Activated T-cell treated with anti-CD3 and anti-CD28 coated beads, Interleukin-2, amount 50 U/mL, for 4 hours (primary cell): Measurements from ENCODE around the gene KCNT2. TPM values are rescaled to one million over a fixed set of nuclear protein-coding genes. Genes with fewer than 3 reads are reported as not detected.
"Not testable (repeated sequence)": the region's sequence is repeated elsewhere in the genome, so short reads cannot be mapped to it uniquely, and the experiment has no call there.

Experiments used
- ATAC-seq, 2 donors: fragments of 200-7000 bp; cut with Tn5 transposase; one replicate each; pipeline ENCODE4 v1.10.0; 2021
- DNase-seq: peaks from one replicate; pipeline ENCODE4 v3.0.0-alpha.2; 2020
- H3K27me3 Mint-ChIP-seq: one replicate; pipeline ENCODE4 v1.8.0; 2021; ENCODE audit warnings: low read depth, mixed read lengths
- H3K36me3 Mint-ChIP-seq: one replicate; pipeline ENCODE4 v1.8.0; 2022; ENCODE audit warnings: mixed read lengths; ENCODE audit not compliant: insufficient read depth
- H3K4me1 Mint-ChIP-seq: one replicate; pipeline ENCODE4 v1.8.0; 2021; ENCODE audit warnings: low read depth, mixed read lengths
- H3K4me3 Mint-ChIP-seq: one replicate; pipeline ENCODE4 v1.8.0; 2021; ENCODE audit warnings: mild to moderate bottlenecking, moderate library complexity, mixed read lengths
- H3K9me3 Mint-ChIP-seq: one replicate; pipeline ENCODE4 v1.8.0; 2021; ENCODE audit warnings: mixed read lengths
- total RNA-seq, 3 donors: library from RNA; stranded (reverse); gene quantifications; one replicate each; pipeline ENCODE4 v1.2.1, GENCODE V29; 2021

Gene KCNT2
- total RNA-seq, 3 donors from 2014 or later = not detected

DNA sequence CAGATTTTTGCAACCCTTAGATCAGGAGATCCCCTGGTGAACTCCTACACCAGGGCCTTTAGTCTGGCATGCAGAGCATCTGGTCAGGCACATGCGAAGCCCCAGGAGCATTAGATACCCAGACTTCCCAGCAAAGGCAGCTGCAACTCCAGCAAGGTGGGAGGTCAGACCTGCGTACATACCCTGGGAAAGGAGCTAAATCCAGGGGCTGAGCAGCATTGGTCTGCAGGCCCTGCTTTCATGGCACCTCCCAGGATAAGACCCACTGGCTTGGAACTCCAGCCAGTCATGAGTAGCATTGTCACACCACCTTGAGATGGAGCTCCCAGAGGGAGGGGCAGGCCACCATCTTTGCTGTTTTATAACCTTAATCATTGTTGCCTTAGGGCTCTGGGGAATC, 92.3 kb downstream of the KCNT2 start:
- no peaks in the 10 kb centered on the region for H3K36me3 Mint-ChIP-seq
- no peaks in the 10 kb centered on the region for H3K9me3 Mint-ChIP-seq
- H3K4me3 Mint-ChIP-seq = no peak overlapping the region
- H3K4me1 Mint-ChIP-seq = no peaks in the 10 kb centered on the region
- no peak for DNase-seq
- H3K27me3 Mint-ChIP-seq = no peaks in the 10 kb centered on the region
- ATAC-seq = no peak

DNA sequence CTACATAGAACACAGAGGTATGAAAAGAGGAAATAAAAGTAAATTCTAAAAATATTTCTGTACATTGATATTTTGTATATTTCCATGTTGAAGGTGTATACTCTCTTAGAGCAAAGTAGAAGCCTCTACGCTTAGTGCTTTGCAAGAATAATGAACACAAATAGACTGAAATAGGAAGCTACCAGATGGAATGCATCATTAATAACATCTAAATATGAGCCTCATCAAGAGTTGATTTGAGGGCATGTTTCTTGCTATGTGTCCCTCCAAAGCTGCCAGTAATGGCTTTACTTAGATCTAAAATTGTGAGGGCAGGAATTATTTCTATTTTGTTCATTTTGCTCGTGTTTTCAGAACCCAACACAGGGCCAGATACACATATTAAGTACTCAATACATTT, 94.4 kb downstream of the KCNT2 start:
- Mint-ChIP-seq H3K4me1 (no peaks in the 10 kb centered on the region), H3K27me3 (no peaks in the 10 kb centered on the region)
- no peak for ATAC-seq

DNA sequence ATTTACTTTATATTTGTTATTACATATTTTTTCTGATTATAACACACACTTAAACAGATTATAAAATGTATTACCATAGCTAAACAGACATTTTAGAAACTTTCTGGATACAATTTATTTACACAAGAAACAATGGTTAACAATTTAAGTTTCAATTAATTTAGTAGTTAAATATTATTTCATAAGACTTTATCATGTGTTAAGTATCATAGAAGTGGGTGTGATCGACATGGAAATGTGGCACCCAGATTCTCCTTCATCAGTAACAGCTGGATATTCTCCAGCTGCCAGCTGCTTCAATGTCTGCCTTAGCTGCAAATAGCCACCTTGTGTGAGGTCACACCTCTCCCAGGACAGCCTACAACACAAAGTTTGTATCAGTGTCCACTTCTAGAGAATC, 97.8 kb downstream of the KCNT2 start:
- ATAC-seq (no peak), DNase-seq (no peak)
- no peaks in the 10 kb centered on the region for H3K4me1 Mint-ChIP-seq
- no peaks in the 10 kb centered on the region for H3K27me3 Mint-ChIP-seq
- no peaks in the 10 kb centered on the region for H3K9me3 Mint-ChIP-seq
- no peak overlapping the region for H3K4me3 Mint-ChIP-seq
- H3K36me3 Mint-ChIP-seq = no peaks in the 10 kb centered on the region

More for the DNA sequence above, 94.4 kb downstream of the KCNT2 start:
- Mint-ChIP-seq H3K9me3 (no peaks in the 10 kb centered on the region), H3K36me3 (no peaks in the 10 kb centered on the region), H3K4me3 (no peak overlapping the region)
- DNase-seq = no peak

DNA sequence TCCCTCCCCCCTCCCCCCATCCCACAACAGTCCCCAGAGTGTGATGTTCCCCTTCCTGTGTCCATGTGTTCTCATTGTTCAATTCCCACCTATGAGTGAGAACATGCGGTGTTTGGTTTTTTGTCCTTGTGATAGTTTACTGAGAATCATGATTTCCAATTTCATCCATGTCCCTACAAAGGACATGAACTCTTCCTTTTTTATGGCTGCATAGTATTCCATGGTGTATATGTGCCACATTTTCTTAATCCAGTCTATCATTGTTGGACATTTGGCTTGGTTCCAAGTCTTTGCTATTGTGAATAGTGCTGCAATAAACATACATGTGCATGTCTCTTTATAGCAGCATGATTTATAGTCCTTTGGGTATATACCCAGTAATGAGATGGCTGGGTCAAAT, 104.0 kb downstream of the KCNT2 start:
- not testable (repeated sequence) for DNase-seq, ATAC-seq, H3K9me3 Mint-ChIP-seq, H3K36me3 Mint-ChIP-seq, H3K4me3 Mint-ChIP-seq, H3K4me1 Mint-ChIP-seq, H3K27me3 Mint-ChIP-seq

GRCh38 chr1:196502437-196502836, 105.8 kb downstream of the KCNT2 start:
- peaks cover 3% of the 10 kb centered on the region for H3K9me3 Mint-ChIP-seq
- no peak for DNase-seq

GRCh38 chr1:196501760-196502428, 106.3 kb downstream of the KCNT2 start:
- H3K4me3 Mint-ChIP-seq = no peak overlapping the region
- ATAC-seq (no peak), DNase-seq (no peak)
- H3K9me3 Mint-ChIP-seq = peaks cover 3% of the 10 kb centered on the region
- no peaks in the 10 kb centered on the region for H3K36me3 Mint-ChIP-seq
- no peaks in the 10 kb centered on the region for H3K27me3 Mint-ChIP-seq
- H3K4me1 Mint-ChIP-seq = no peaks in the 10 kb centered on the region

More at GRCh38 chr1:196502437-196502836, 105.8 kb downstream of the KCNT2 start:
- Mint-ChIP-seq H3K27me3 (no peaks in the 10 kb centered on the region), H3K4me1 (no peaks in the 10 kb centered on the region), H3K4me3 (no peak overlapping the region), H3K36me3 (no peaks in the 10 kb centered on the region)
- no peak for ATAC-seq

DNA sequence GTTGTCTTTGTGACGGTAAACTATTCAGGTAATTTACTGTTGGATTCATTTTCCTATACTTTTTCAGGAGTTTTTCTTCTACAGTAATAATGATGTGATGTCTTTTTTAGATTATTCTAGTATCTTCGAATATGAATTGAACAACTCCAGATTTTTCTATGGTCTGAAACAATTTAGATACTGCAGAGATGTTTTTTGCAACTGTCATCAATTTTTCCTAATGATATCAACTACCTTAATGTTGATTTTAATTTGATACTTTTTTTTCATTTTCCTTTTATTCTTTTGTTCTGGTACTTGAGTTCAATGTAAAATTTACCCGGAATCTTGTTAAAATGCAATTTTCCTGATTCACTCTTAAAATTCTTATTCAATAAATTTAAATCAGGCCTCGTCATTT, 110.4 kb downstream of the KCNT2 start:
- ATAC-seq (no peak), DNase-seq (no peak)
- no peaks in the 10 kb centered on the region for H3K27me3 Mint-ChIP-seq
- no peaks in the 10 kb centered on the region for H3K4me1 Mint-ChIP-seq
- no peaks in the 10 kb centered on the region for H3K9me3 Mint-ChIP-seq
- H3K36me3 Mint-ChIP-seq = no peaks in the 10 kb centered on the region
- H3K4me3 Mint-ChIP-seq = no peak overlapping the region

GRCh38 chr1:196494766-196495165, 113.5 kb downstream of the KCNT2 start:
- no peak for ATAC-seq
- DNase-seq = no peak
- Mint-ChIP-seq H3K27me3 (no peaks in the 10 kb centered on the region), H3K9me3 (no peaks in the 10 kb centered on the region), H3K4me1 (no peaks in the 10 kb centered on the region), H3K36me3 (no peaks in the 10 kb centered on the region), H3K4me3 (no peak overlapping the region)

DNA sequence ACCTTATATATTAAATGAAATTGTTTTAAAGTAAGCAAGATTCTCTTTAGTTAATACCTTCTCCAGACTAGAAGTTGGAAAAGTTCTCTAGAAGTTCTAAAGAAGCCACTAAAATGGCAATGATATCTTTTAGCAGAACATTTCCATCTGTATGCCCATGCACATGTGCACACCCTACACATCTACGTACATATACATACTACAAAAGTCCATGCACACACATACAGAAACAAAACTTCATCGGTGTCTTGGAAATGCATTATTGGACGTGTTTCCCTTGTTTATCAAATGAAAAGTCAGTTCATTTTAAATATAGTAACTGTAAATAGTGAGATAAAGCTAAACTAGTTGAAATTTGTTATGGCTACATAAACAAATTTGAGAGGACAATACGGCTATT, 114.4 kb downstream of the KCNT2 start:
- Mint-ChIP-seq H3K4me1 (no peaks in the 10 kb centered on the region), H3K9me3 (no peaks in the 10 kb centered on the region), H3K27me3 (no peaks in the 10 kb centered on the region), H3K4me3 (no peak overlapping the region), H3K36me3 (no peaks in the 10 kb centered on the region)
- no peak for DNase-seq
- ATAC-seq = no peak

GRCh38 chr1:196488579-196488978, 119.7 kb downstream of the KCNT2 start:
- no peaks in the 10 kb centered on the region for H3K27me3 Mint-ChIP-seq
- no peaks in the 10 kb centered on the region for H3K9me3 Mint-ChIP-seq
- no peak for DNase-seq
- ATAC-seq = no peak
- H3K4me3 Mint-ChIP-seq = no peak overlapping the region
- H3K36me3 Mint-ChIP-seq = no peaks in the 10 kb centered on the region
- no peaks in the 10 kb centered on the region for H3K4me1 Mint-ChIP-seq

DNA sequence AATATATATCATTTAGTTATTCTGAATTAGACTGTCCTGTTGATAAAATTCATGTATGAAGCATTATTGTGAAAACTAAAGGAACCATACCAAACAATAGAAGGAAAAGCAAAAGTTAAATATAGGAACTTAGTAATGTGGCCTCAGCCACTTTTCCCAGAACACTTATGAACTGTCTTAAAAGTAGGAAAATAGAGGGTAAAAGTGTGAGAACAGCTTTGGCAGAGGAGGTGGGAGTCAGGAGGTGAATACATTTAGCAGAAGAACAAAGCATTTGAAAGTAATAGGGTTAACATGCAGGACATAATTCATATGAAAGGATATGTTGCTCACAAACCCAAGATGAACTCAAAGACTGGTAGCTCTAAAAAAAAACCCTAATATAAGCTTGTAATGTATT, 121.9 kb downstream of the KCNT2 start:
- Mint-ChIP-seq H3K9me3 (peaks cover 5% of the 10 kb centered on the region), H3K27me3 (no peaks in the 10 kb centered on the region), H3K4me1 (no peaks in the 10 kb centered on the region), H3K36me3 (no peaks in the 10 kb centered on the region), H3K4me3 (no peak overlapping the region)
- ATAC-seq = no peak
- DNase-seq = no peak

- no peaks in the 10 kb centered on the region for H3K27me3 Mint-ChIP-seq
- no peak overlapping the region for H3K4me3 Mint-ChIP-seq
Measured at GRCh38 chr1:196481616-196482015, 126.6 kb downstream of the KCNT2 start.

GRCh38 chr1:196477262-196477661, 131.0 kb downstream of the KCNT2 start:
- Mint-ChIP-seq H3K9me3 (no peaks in the 10 kb centered on the region), H3K4me3 (no peak overlapping the region), H3K36me3 (no peaks in the 10 kb centered on the region), H3K27me3 (no peaks in the 10 kb centered on the region), H3K4me1 (no peaks in the 10 kb centered on the region)
- no peak for DNase-seq
- no peak for ATAC-seq

More at GRCh38 chr1:196481616-196482015, 126.6 kb downstream of the KCNT2 start:
- H3K36me3 Mint-ChIP-seq = no peaks in the 10 kb centered on the region
- DNase-seq (no peak), ATAC-seq (no peak)
- peaks cover 5% of the 10 kb centered on the region for H3K9me3 Mint-ChIP-seq
- no peaks in the 10 kb centered on the region for H3K4me1 Mint-ChIP-seq

DNA sequence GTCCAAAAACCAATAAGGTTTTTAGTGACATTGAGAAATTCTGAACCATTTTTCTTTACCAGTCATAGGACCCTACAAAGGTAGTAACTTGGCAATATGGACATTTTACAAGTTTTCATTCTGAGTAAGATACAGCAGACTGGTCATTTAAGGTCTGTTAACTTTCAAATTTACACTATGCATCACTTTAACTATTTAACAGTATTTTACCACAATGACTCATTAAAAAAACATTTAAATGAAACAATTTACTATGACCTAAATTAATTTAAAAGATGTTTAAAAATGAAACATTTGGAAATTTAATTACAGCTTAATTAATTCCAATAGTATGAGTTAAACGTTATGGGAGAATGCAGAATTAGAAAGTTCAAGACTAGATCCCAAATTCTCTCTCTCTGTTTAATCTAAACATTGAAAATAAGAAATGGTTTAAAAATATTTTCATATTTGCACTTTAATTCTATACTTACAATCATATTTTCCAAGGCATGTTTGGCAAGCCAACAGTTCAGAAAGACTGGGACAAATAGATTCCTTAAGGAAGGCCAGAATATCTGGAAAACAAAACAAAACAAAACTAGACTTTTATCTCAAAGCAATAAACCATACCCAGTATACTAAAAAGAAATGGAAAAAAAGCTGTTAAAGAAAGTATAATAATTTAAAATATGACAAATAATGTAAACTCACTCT, 140.9 kb downstream of the KCNT2 start:
- Mint-ChIP-seq H3K27me3 (no peaks in the 10 kb centered on the region), H3K36me3 (no peaks in the 10 kb centered on the region), H3K4me1 (no peaks in the 10 kb centered on the region), H3K4me3 (no peak overlapping the region), H3K9me3 (no peaks in the 10 kb centered on the region)
- DNase-seq = no peak
- ATAC-seq = no peak

GRCh38 chr1:196466654-196467053, 141.6 kb downstream of the KCNT2 start:
- Mint-ChIP-seq H3K27me3 (no peaks in the 10 kb centered on the region), H3K36me3 (no peaks in the 10 kb centered on the region), H3K4me3 (no peak overlapping the region), H3K9me3 (no peaks in the 10 kb centered on the region), H3K4me1 (no peaks in the 10 kb centered on the region)
- no peak for DNase-seq
- no peak for ATAC-seq
